HG02938 (cell line): ENCODE results near the gene IL19.
"Not testable (repeated sequence)": the region's sequence is repeated elsewhere in the genome, so short reads cannot be mapped to it uniquely, and the experiment has no call there.

Experiments used
- ATAC-seq: cut with Tn5 transposase; IDR thresholded peaks from one replicate; pipeline ENCODE4 v1.9.1; 2021; ENCODE audit warnings: mild to moderate bottlenecking, moderate library complexity; ENCODE audit not compliant: unreplicated experiment

Gene IL19

DNA sequence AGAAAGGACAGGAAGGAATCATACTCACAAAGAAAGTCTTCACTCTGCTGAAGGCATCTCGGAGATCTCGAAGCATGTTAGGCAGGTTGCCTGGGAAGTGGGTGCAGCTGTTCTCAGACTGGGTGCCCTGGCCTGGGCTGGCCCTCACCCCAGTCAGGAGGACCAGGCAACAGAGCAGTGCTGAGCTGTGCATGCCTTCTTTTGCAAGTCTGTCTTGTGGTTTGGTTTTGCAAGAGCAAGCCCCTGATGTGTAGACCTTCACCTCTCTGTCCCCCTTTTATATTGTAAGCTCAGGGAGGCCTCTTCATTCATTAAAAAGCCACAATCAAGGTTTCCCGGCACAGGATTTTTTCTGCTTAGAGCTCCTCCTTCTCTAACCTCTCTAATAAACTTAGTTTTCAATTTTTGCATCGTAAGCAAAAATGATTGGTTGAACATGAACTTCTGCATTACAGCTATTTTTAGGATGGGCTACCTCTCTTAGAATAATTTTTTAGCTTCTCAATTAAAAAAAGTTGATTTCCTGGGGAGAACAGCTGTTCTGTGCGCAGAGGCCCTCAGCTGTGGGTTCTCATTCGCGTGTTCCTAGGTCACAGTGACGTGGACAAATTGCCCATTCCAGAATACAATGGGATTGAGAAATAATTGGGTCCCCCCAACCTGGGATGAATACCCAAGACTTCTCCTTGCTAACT lies 1.8 kb downstream of the IL19 start, which contains the start of gene IL10:
TSS of gene IL10 (minus strand) at position 252 of the 695 bp plus-strand sequence. CDS start at position 193, 59 bp downstream.
- no peak for ATAC-seq

DNA sequence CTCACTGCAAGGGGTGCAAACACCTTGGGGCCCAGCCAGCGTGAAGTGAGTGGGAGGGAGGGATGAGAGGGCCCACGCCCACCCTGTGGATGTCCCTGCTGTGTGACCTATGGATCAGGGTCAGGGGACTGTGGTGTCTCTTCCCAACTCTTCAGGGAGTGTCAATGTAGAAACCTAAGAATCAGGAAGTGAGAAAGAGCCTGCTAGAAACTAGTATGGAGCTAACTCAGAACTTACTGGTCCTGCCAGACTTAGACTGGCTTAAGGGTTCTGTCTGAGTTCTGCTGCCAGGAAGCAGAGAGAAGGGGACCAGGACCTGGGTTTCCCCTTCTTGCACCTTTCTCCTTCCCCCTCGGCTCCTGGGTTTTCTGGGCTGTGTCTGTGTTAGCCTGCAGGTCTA lies 3.5 kb downstream of the IL19 start:
- ATAC-seq = no peak

DNA sequence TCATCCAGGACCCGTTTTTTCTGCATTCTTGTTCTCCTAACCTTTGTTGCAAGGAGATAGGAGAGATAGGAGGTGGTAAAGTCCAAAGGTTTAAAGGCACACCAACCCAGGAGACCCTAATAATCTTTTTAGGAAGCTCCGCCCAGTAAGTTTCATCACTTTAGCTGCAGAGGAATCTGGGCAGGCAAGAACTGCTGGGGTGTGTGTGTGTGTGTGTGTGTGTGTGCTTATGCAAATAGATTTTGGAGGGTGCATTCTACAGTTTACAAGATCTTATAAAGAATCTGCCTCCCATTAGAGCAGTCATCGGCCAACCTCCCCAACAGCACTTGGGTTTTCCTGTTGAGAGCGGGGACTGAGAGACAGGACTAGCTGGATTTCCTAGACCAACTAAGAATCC lies 5.7 kb downstream of the IL19 start:
- ATAC-seq = no peak

DNA sequence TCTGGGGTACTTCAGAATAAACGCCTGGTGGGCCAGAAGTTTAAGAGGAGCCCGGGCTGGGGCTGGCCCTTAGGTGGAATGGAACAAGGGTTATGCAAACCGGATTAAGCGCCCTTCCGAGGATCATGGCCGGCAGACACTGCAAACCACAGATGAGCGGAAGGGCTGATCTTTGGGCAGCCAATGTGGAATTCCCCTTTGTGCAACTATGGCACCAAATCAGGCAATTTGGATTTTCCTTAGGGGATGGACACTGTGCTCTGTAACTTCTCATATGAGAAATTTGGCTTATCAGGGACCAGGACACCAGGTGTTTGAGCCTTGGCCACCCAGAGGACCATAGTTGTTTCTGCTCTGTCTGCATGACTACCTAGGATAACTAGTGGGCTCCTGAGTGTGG lies 7.5 kb downstream of the IL19 start:
- no peak for ATAC-seq

DNA sequence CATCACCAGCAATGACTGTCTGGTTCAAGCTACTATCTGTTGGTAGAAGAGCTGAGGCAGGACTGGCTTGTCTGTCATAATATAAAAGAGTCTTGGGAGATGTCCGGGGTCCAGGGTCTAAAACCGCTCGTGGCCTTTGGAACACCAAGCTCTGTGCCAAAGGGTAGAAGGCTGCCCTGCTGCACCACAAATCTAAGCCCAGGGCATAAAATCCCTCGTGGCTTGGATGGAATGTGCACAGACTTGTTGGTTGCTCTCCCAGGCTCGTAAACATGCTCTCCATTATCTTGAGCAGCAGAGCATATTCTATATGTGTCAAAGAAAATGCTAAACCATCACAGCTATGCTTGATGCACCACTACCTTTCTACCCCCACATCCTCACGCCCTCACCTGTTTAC lies 8.3 kb downstream of the IL19 start:
- ATAC-seq = not testable (repeated sequence)

DNA sequence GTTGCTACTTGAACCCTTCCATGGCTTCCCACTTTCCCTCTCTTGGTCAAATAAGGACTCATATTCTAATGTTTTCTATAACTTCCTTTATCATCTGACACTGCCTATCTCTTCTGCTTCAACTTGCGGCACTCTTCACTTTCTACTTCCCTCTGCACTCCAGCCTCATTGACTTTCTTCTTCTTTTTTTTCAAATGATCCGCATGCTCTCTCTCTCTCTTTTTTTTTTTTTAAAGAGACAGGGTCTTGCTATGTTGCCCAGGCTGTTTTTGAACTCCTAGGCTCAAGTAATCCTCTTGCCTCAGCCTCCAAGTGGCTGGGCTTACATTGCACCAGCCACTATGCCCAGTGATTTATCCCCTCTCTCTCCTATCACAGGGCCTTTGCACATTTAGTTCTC lies 9.1 kb downstream of the IL19 start:
- ATAC-seq = no peak

DNA sequence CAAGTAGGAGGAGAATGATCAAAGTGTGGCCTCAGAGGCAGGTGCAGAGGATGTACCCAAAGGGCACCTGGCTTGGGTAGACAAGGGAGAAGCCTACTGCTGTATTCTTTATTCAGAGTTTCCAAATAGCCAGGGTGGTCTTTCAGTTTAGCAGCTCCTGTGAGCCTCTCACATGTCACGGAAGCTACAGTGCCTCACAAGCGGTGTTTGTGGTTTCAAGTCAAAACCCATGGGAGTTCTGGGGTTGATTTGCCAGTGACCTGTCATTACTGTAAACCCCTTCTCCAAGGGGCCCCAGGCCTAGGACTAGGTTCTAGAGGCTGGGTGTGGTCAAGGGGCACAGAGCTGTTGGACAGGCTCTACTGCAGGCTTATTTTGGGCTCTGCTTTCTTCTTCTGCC lies 11.9 kb downstream of the IL19 start:
- peak; percentile 46 for ATAC-seq

DNA sequence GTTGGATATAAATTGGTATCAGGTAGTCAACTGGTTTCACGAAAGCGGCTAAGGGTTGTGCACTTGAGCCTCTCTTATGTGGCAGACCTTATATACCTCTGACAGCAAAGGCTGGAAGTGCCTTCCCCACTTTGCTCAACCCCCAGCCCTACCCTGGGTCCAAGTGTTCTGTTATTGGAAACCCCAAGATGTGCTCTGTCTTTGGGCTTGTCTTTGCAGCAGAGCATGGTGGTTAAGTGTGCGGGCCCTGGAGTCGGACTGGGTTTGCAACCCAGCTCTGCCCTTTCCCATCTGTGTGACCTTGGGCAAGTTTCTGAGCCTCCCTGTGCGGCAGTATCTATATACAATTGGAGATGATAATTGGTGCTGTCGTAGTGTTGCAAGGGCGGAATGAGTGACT lies 12.9 kb downstream of the IL19 start:
- no peak for ATAC-seq

DNA sequence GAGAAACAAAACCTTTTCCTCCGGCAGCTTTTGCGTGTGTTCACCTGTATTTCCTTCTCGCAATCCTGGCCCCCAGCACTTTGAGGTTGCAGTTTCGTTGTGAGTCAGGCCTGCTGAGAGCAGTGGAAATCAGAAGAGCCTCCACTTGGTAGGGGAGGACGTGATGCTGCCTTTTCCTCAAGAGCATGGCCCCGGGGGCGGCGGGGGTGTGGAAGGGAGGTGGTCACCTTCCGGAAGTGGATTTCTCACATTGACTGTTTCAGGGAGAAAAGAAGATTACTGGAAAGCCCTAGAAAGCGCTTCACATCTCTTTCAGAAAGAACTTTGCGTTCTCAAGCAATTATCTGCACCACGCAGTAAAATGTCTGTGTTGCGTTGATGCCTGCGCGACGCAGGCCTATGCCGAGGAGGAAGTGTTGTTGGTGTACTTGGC lies 13.9 kb downstream of the IL19 start:
- ATAC-seq = peak; percentile 53

DNA sequence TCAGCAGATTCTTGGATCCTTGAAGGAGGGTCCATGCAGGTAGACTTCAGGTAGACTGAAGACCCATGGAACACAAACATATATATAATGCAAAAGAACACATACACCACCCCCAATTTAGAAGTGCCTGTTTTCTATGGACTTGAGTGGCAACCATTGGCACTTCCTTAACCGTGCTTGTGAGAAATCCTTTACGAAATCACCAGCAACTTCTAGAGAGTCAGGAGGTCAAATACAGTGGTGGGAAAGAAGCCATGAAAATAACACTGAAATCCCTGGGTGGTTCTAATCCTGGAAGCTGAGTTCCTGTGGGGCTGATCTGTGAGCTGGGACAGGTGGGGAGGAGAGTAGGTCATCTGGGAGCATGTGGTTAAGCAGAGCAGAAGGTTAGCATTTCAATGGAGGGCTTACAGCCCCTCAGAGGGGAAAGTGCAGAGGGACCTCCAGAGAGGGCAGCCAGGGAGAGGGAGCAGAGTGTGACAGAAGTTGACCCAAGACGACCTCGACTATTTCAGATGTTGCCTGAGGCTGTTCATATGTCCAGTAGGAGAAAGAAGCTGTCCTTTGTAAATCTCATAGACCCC lies 14.7 kb downstream of the IL19 start:
- no peak for ATAC-seq

DNA sequence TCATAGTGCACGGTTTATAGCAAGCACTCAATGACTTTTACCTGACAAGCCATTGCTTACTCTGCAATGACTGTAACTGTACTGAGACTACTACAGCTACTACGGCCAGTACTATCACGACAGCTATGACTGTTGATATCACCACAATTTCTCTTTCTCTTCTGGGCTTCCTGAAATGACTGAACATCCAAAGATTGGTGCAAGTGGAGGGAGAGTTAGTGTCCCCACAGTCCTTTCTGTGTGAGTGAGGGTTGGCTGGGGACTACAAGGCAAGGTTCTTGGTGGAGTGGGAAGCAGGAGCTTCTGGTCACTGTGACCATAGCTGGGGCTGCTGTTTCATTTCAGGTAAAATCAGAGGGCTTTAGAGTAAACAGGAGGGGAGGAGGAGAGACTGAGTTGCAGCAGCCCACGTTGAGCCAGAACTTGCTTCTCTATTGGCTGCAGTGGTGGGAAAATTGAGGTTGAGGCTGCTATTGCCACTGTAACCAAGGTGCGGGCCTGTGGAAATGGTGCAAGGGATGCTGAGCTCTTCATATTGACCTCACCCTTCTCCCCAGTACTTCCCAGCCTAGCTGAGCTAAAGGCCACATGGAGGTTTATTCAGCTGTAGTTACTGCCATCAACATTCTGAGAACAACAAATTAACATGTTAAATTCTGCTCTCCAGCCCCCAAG lies 15.8 kb downstream of the IL19 start:
- ATAC-seq = no peak

DNA sequence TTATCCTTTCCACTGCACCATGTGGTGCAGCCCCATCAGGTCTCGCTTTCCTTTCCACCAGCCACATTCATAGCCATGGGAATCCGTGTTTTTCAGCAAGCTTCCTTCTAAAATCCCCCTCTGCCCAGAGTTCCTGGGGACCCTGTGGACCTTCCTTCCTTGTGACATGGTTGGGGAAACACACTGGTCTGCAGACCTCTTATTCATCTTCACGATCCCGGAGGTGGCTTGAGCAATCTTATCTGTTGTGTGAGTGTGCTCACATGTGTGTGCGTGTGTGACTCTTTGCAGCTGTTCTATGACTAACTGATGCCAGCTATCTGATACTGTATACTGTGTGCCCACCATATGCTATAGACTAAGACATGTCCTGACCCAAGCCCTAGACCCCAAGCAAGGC lies 17.3 kb downstream of the IL19 start:
- ATAC-seq = no peak

DNA sequence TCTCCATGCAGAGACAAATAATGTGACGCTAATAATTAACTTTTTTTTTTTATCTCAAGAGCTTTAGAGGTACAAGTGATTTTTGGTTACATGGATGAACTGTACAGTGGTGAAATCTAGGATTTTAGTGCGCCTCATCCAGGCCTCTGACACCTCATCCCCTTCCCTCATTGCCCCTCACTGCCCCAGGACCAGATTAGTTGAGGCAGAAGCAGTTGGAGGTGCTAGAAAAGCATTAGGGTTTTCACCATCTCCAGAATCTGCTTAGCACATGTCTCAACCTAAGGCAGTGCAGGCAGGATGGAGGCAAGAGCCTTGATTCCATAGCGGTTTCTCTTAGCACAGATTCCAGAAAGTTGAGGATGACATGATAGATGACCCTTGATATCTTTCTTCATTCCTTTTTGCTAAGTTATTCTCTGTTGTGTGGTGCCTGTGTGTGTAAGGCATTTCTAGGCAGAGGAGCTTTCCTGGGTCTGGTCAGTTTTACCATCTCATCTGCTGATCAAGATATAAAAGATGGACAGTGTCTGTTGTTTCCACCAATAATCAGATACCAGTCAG lies 18.0 kb downstream of the IL19 start:
- ATAC-seq = no peak

DNA sequence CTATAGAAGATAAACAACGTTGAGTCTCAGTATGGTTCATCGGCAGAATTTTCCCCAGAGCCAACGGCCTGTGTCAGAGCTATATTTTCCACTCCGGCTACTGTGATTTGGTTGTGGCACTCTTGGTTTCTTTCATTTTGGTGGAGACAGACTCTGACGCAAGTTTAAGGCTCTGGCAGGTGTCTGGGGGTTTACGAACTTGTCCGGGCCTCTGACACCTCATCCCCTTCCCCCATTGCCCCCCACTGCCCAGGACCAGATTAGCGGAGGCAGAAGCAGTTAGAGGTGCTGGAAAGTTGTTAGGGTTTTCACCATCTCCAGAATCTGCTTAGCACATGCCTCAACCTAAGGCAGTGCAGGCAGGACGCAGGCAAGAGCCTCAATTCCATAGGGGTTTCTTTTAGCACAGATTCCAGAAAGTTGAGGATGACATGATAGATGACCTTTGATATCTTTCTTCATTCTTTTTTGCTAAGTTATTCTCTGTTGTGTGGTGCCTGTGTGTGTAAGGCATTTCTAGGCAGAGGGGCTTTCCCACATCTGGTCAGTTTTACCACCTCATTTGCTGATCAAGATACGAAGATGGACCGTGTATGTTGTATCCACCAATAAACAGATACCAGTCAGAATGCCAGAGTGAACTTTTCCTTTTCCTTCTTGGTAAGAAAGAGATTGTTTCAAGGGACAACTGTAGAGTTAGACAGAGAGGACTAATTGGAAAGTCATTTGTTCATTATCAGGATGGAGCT lies 20.1 kb downstream of the IL19 start:
- ATAC-seq = no peak

DNA sequence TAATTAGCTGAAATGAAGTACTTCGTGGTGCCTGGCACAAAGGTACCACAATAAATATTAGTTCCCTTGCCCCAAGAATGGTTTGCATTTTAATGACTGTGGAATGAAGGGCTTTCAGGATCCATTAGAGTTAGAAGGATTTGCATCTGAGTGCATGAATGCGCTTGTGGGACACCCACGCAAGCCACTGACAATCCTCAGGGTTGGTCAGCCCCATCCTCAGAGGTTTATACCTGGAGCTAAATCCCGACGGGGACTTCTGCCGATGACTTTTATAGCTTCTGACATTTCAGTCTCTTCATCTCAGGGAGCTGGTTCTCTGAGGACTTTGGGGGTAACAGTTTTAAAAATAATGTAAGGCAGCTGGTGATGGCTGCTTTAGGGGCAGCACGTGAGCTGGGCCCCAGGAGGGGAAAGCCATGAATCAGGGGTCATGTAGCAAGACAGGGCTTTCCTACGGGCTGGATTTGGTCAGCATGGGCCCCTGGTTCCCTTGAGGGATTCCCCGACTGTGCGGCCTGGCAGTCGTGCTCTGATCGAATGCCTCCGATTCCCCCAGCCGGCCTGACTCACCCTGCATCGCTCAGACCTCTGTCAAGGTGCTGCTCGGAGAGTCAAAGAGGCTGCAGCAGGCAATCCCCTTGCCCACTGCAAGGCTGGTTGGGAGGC lies 22.5 kb downstream of the IL19 start:
- ATAC-seq = no peak

DNA sequence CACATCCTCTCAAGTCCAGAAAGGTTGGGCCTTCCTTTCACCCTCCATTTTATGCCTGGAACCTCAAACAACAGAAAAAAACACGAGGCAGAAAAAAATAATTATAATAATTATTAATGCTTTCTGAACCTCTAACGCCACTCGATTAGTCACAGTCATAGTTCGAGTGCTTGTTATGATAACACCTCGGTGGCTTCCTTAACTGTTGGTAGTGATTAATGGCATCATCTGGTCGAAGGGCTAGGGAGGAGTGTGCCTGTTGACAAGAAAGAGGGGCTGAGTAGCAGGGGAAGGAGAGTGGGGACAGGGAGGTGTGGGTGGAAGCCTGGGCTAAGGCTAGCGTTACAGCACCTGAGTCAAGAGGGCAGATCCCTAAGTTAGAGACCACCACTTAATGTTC lies 23.0 kb downstream of the IL19 start:
- ATAC-seq = no peak

DNA sequence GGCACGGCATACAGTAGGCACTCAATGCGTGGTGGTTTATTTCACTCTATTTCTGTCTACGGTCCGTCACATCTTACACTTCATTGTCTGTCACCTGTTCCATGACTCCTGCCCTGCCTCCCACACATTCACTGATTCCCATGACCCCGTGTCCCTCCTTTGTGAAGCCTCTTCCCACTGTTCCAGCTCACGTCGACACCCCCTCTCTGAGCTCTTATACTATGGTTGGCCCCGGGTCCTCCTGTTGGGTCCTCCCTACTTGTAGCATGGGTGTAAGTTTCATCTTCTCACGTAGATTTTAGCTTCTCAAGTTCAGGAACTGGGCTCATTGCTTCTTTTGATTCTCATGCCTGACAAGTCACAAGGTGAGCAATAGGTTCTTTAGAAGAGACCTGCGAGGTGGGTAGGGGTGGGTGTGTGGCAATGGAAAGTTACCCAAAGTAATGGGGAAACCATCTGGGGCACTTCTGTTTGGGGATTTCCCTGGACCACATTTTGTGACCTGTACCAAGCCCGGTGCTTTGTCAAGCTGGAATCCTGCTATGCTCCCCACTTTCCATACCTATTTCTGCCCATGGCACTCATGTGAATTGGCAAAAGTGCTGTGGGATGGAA lies 23.8 kb downstream of the IL19 start:
- ATAC-seq = no peak

DNA sequence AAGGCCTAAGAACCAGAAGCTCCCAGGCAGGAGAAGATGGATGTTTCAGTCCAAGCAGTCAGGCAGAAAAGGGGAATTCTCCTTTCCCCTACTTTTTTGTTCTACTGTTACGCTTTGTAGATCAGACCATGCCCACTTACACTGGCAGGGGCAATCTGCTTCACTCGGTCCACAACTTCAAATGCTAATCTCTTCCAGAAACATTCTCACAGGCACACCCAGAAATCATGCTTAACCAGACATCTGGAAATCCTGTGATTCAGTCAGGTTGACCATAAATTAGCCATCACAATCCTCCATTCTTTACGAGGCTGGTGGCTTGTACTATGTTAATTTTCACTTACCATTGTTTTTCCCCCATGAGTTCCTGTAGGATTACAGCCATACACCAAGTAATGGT lies 25.5 kb downstream of the IL19 start:
- ATAC-seq = no peak

DNA sequence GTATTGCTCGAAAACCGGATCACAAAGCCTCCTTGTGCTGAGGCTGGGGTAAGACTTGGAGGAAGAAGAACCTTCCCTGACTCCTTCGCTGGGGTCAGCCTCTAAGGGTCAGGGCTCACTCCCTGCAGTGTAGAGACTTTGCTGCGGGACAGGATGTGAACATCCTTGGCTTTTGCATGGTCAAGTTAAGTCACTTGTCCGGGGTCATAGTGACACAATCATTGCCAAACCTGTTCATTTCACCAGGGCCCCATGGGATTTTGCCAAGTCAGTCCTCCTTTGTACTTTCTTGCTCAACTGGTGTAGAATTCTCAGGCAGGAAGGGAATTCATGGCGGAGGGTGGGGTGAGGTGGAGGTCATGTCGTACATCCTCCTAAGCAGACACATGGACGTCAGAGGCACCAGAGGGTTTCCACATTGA lies 26.4 kb downstream of the IL19 start:
- ATAC-seq = no peak
